H1 (cell line): ENCODE measurements around the gene KXD1. TPM values are rescaled to one million over a fixed set of nuclear protein-coding genes. Genes with fewer than 3 reads are reported as not detected.

Source experiments
- CTCF ChIA-PET: fragments of 300-600 bp; sonication (Branson Sonifier 250); formaldehyde crosslinking; loops from one replicate; lab custom pipeline; 2021; ENCODE audit not compliant: partially characterized antibody; lab: Charles Lee
- POLR2A ChIA-PET: fragments of 300-600 bp; sonication (Branson Sonifier 250); formaldehyde crosslinking; loops from one replicate; lab custom pipeline; 2021; ENCODE audit warnings: inconsistent platforms; ENCODE audit not compliant: partially characterized antibody; lab: Charles Lee
- DNase-seq, 2 experiments: peaks; one replicate each; pipeline versions ENCODE4 v3.0.0 to v3.0.0-alpha.2; 2010 to 2022; ENCODE audit warnings: low spot score in 2 of 2, low read depth in 1 of 2, mixed read lengths in 1 of 2
- FAIRE-seq: peaks from 2 replicates; lab custom pipeline; 2011; peaks lifted over from hg19 to GRCh38; lab: Jason Lieb, UNC
- H2AFZ ChIP-seq: 2 replicates; pipeline ENCODE4 v1.8.1; 2012; ENCODE audit warnings: low read length, inconsistent platforms
- H2AK5ac ChIP-seq: 2 replicates; pipeline ENCODE4 v1.6.1; 2013; ENCODE audit warnings: low read depth, low read length
- H2BK120ac ChIP-seq: replicated peaks from 2 replicates; pipeline ENCODE3; 2013; ENCODE audit warnings: low read depth, low read length, inconsistent platforms
- H2BK12ac ChIP-seq: 2 replicates; pipeline ENCODE4 v1.6.1; 2013; ENCODE audit warnings: low read depth, low read length
- H2BK15ac ChIP-seq: 2 replicates; pipeline ENCODE4 v1.6.1; 2013; ENCODE audit warnings: low read length
- H2BK20ac ChIP-seq: 2 replicates; pipeline ENCODE4 v1.6.1; 2013; ENCODE audit warnings: low read length
- H2BK5ac ChIP-seq: 2 replicates; pipeline ENCODE4 v1.6.1; 2013; ENCODE audit warnings: low read depth, low read length
- H3K14ac ChIP-seq: 2 replicates; pipeline ENCODE4 v1.6.1; 2013; ENCODE audit warnings: inconsistent platforms; ENCODE audit not compliant: insufficient read length
- H3K18ac ChIP-seq: 2 replicates; pipeline ENCODE4 v1.6.1; 2013; ENCODE audit warnings: low read length; ENCODE audit errors: extremely low read depth
- H3K23ac ChIP-seq: 2 replicates; pipeline ENCODE4 v1.6.1; 2013; ENCODE audit warnings: inconsistent platforms; ENCODE audit not compliant: insufficient read length
- H3K23me2 ChIP-seq: 2 replicates; pipeline ENCODE4 v1.6.1; 2013; ENCODE audit warnings: low read depth, low read length
- H3K27ac ChIP-seq: 2 replicates; pipeline ENCODE4 v1.6.1; 2011; ENCODE audit warnings: low read depth, low read length, inconsistent platforms
- H3K27me3 ChIP-seq, 4 experiments: replicated peaks in 1 of 4; 1 replicate in 1 of 4; 2 replicates in 3 of 4; pipeline versions ENCODE4 v1.6.1 to v1.8.1; 2011 to 2013; ENCODE audit warnings: low read length in 3 of 4, mild to moderate bottlenecking in 3 of 4, inconsistent platforms in 2 of 4, mixed read lengths in 2 of 4, moderate library complexity in 1 of 4; ENCODE audit not compliant: control insufficient read depth in 3 of 4, insufficient read depth in 3 of 4; ENCODE audit errors: extremely low read depth in 1 of 4
- H3K36me3 ChIP-seq, 4 experiments: 2 replicates each; pipeline versions ENCODE4 v1.6.1 to v1.8.1; 2011 to 2013; ENCODE audit warnings: mild to moderate bottlenecking in 4 of 4, low read length in 3 of 4, moderate library complexity in 2 of 4, control low read depth in 1 of 4, inconsistent platforms in 1 of 4; ENCODE audit not compliant: insufficient read depth in 4 of 4, control insufficient read depth in 2 of 4
- H3K4ac ChIP-seq: replicated peaks from 2 replicates; pipeline ENCODE3; 2013; ENCODE audit warnings: low read length, low read depth, mixed read lengths, inconsistent platforms; ENCODE audit not compliant: insufficient read length
- H3K4me1 ChIP-seq, 4 experiments: replicated peaks in 1 of 4; 1 replicate in 1 of 4; 2 replicates in 3 of 4; pipeline versions ENCODE4 v1.6.1 to v1.8.1; 2011 to 2013; ENCODE audit warnings: low read length in 3 of 4, inconsistent platforms in 2 of 4, mixed read lengths in 1 of 4; ENCODE audit not compliant: insufficient read depth in 4 of 4, control insufficient read depth in 3 of 4
- H3K4me2 ChIP-seq, 2 experiments: 2 replicates each; pipeline versions ENCODE4 v1.6.1 to v1.8.1; 2011 to 2013; ENCODE audit warnings: low read depth in 2 of 2, low read length in 2 of 2, control low read depth in 1 of 2, inconsistent platforms in 1 of 2, mild to moderate bottlenecking in 1 of 2; ENCODE audit not compliant: insufficient read depth in 1 of 2
- H3K4me3 ChIP-seq, 4 experiments: fragments of 200-600, 300-600 bp in 1 of 4; sonication (generic), shearing (Covaris generic), sonication (Bioruptor Twin) in 1 of 4; 2 replicates each; pipeline versions ENCODE4 v1.5.1 to v1.8.1; 2011 to 2016; ENCODE audit warnings: low read length in 4 of 4, low read depth in 3 of 4, control low read depth in 2 of 4, inconsistent platforms in 2 of 4, mild to moderate bottlenecking in 2 of 4, mixed read lengths in 1 of 4, moderate library complexity in 1 of 4; ENCODE audit not compliant: insufficient read depth in 2 of 4; ENCODE audit errors: extremely low read depth in 1 of 4
- H3K56ac ChIP-seq: replicated peaks from 2 replicates; pipeline ENCODE3; 2013; ENCODE audit warnings: low read depth, mild to moderate bottlenecking, mixed read lengths, low read length, inconsistent platforms; ENCODE audit not compliant: insufficient read length
- H3K79me1 ChIP-seq: 2 replicates; pipeline ENCODE4 v1.6.1; 2013; ENCODE audit warnings: low read depth, low read length, control low read depth
- H3K79me2 ChIP-seq, 2 experiments: 2 replicates each; pipeline versions ENCODE4 v1.6.1 to v1.8.1; 2012 to 2013; ENCODE audit warnings: low read length in 2 of 2, mild to moderate bottlenecking in 2 of 2, inconsistent platforms in 1 of 2; ENCODE audit not compliant: insufficient read depth in 2 of 2, control insufficient read depth in 1 of 2
- H3K9ac ChIP-seq, 4 experiments: replicated peaks in 1 of 4; 1 replicate in 1 of 4; 2 replicates in 3 of 4; pipeline versions ENCODE4 v1.6.1 to v1.8.1; 2011 to 2013; ENCODE audit warnings: low read depth in 3 of 4, low read length in 3 of 4, control low read depth in 2 of 4, mild to moderate bottlenecking in 2 of 4, moderate library complexity in 2 of 4, inconsistent platforms in 1 of 4; ENCODE audit errors: extremely low read depth in 1 of 4
- H3K9me3 ChIP-seq, 2 experiments: 2 replicates each; pipeline versions ENCODE4 v1.6.1 to v1.8.1; 2012 to 2013; ENCODE audit warnings: mild to moderate bottlenecking in 2 of 2, moderate library complexity in 2 of 2, control low read depth in 1 of 2, inconsistent platforms in 1 of 2, low read depth in 1 of 2, low read length in 1 of 2, mixed read lengths in 1 of 2; ENCODE audit not compliant: insufficient read depth in 2 of 2
- H4K20me1 ChIP-seq, 2 experiments: replicated peaks in 1 of 2; 2 replicates each; pipeline versions ENCODE3 to v1.8.1; 2011 to 2013; ENCODE audit warnings: inconsistent platforms in 2 of 2, low read length in 2 of 2, mild to moderate bottlenecking in 1 of 2; ENCODE audit not compliant: insufficient read depth in 2 of 2, control insufficient read depth in 1 of 2
- H4K5ac ChIP-seq: 2 replicates; pipeline ENCODE4 v1.6.1; 2013; ENCODE audit warnings: low read length, low read depth, mixed read lengths, inconsistent platforms; ENCODE audit not compliant: insufficient read length
- H4K8ac ChIP-seq: 2 replicates; pipeline ENCODE4 v1.8.0; 2013; ENCODE audit warnings: mild to moderate bottlenecking, moderate library complexity, low read length, inconsistent platforms; ENCODE audit not compliant: insufficient read depth; ENCODE audit errors: extremely low read depth
- H4K91ac ChIP-seq: replicated peaks from 2 replicates; pipeline ENCODE3; 2013; ENCODE audit warnings: low read length, mixed read lengths, inconsistent platforms; ENCODE audit not compliant: insufficient read length
- ASH2L ChIP-seq: fragments of 200-600, 300-600 bp; sonication (generic); IDR thresholded peaks from one replicate; pipeline ENCODE4 v1.7.1; 2017; ENCODE audit warnings: low read length
- CHD2 ChIP-seq: IDR thresholded peaks from 2 replicates; pipeline ENCODE4 v1.6.1; 2012; ENCODE audit warnings: low read length, improper control_type of control experiment
- RFX5 ChIP-seq: IDR thresholded peaks from 2 replicates; pipeline ENCODE4 v1.6.1; 2011; ENCODE audit warnings: low read depth, low read length, improper control_type of control experiment, borderline replicate concordance
- SP1 ChIP-seq: IDR thresholded peaks from 2 replicates; pipeline ENCODE4 v1.6.1; 2011; ENCODE audit warnings: low read depth, low read length
- SP4 ChIP-seq: IDR thresholded peaks from 2 replicates; pipeline ENCODE4 v1.6.1; 2012; ENCODE audit warnings: low read length, inconsistent platforms
- TBP ChIP-seq: IDR thresholded peaks from 2 replicates; pipeline ENCODE4 v1.6.1; 2011; ENCODE audit warnings: low read depth, low read length, improper control_type of control experiment
- WGBS, 2 experiments: shearing (Covaris generic) in 1 of 2; methylation state at CpG; one replicate each; pipeline versions ENCODE4 v1.1.6 to v1.1.7; 2013 to 2015; ENCODE audit warnings: low lambda C conversion rate in 2 of 2, mixed read lengths in 2 of 2, inconsistent platforms in 1 of 2, low coverage in 1 of 2, missing lambda C conversion rate in 1 of 2; ENCODE audit not compliant: insufficient replicate concordance in 2 of 2, insufficient coverage in 1 of 2, insufficient read length in 1 of 2; ENCODE audit errors: extremely low coverage in 1 of 2, missing lambda C conversion rate in 1 of 2; 5-methylcytosine and 5-hydroxymethylcytosine counted together
- polyA plus RNA-seq, 7 experiments: library from polyadenylated mRNA; depleted of rRNA in 3 of 7; stranded (reverse) in 5 of 7; unstranded in 2 of 7; fragments of >200 nt in 5 of 7; fragments of 200-250 nt in 2 of 7; gene quantifications; 1 replicate in 5 of 7; 2 replicates in 1 of 7; 4 replicates in 1 of 7; pipeline versions ENCODE4 v1.2.1 to v1.2.3, GENCODE V29; 2011 to 2013; ENCODE audit warnings: missing spikeins in 2 of 7, mixed read lengths in 2 of 7
- total RNA-seq: library from RNA; stranded (reverse); fragmentation: NEBNext Ultra II Directional; extraction: Animal tissue kit (Norgen Biotek cat#: 25700); gene quantifications from 2 replicates; pipeline ENCODE4 v1.2.1, GENCODE V29; 2021

Gene KXD1
- total and polyA plus RNA-seq, 2 of the 8 experiments (the other 6 are each of a cell fraction or from before 2014, with no cell fraction given), result 115 to 267 TPM

DNA sequence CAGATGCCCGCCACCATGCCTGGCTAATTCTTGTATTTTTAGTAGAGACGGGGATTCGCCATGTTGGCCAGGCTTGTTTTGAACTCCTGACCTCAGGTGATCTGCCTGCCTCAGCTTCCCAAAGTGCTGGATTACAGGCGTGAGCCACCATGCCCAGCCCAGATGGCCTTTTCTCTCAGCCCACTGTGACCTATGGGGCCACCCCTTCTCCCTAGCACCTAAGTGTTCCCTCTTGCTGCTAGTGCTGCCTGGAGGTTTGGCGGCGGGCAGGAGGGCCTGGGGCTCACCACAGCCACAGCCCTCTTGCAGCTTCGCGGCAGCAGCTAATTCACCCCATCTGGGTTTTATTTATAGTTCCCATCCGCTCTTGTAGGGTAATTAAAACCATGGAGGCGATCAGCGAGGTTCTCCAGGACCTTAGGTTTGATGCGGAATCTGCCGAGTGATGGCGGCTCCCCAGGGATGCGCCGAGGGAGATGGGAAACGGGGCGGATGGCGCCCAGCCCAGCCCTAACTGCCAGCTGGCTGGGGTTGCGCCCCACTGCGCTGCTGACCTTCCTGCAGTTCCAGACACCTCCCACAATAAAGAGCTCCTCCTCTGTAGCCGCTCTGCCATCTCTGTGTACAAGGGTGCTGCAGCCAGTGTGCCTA lies 34.2 kb downstream of the KXD1 start:
- Histone ChIP-seq H3K79me1 (no peaks in the 10 kb centered on the region), H2BK20ac (no peak overlapping the region), H2BK5ac (no peak overlapping the region), H3K9me3 (no peaks in the 10 kb centered on the region), H3K36me3 (no peaks in the 10 kb centered on the region), H3K27ac (no peak overlapping the region), H2BK15ac (no peak overlapping the region), H3K4me2 (no peak overlapping the region; a peak in 1 of 4 replicates), H3K4me1 (peaks cover 2 to 32% (median 23%) of the 10 kb centered on the region in 4 experiments), H4K5ac (no peak overlapping the region), H3K4me3 (no peak overlapping the region), H2AK5ac (no peak overlapping the region), H3K79me2 (no peaks in the 10 kb centered on the region), H3K23me2 (peaks cover 17% of the 10 kb centered on the region), H3K4ac (no peak overlapping the region), H4K20me1 (peaks cover 0 to 3% of the 10 kb centered on the region in 2 experiments), H4K91ac (no peak overlapping the region), H2BK120ac (no peak overlapping the region), H2AFZ (no peak overlapping the region), H3K56ac (no peak overlapping the region), H3K14ac (no peak overlapping the region), H3K27me3 (peaks cover 0 to 5% (median 2%) of the 10 kb centered on the region in 4 experiments; a peak in 4 of 7 replicates), H3K9ac (no peak overlapping the region), H3K18ac (no peak overlapping the region), H2BK12ac (no peak overlapping the region), H4K8ac (no peak overlapping the region; the same call in 1 of the 2 replicates), H3K23ac (no peak overlapping the region)
- ChIA-PET CTCF (interaction anchor here (0.8 to 12.5 kb wide), 14 partner anchors 12 to 256 kb away, joined by 3 to 139 read pairs (median 4); partner anchors contain the start of gene FKBP8), POLR2A (interaction anchor here (0.6 to 10.3 kb wide), 12 partner anchors 10 to 114 kb away, joined by 3 to 112 read pairs (median 6); partner anchors contain the start of genes ELL, TMEM59L and UBA52)
- no peak for TF ChIP-seq CHD2
- no peak for TF ChIP-seq RFX5
- no peak for TF ChIP-seq SP4
- no peak for TF ChIP-seq TBP
- TF ChIP-seq SP1, result no peak
- TF ChIP-seq ASH2L, result no peak
- FAIRE-seq, result no peak
- 96% methylated on average over 21 of the region's 22 CpGs; no CpG with 5 or more reads in 1 of the 2 experiments for WGBS, 2 experiments
- DNase-seq, result no peak
